Mucosa of descending colon (tissue), 3 donors: ENCODE data around the gene SPTLC2. TPM values are rescaled to one million over a fixed set of nuclear protein-coding genes. Genes with fewer than 3 reads are reported as not detected.

Source experiments
- ATAC-seq: fragments of 200-7000 bp; cut with Tn5 transposase; one replicate; pipeline ENCODE4 v1.9.1; 2020; ENCODE audit warnings: mild to moderate bottlenecking, moderate library complexity
- DNase-seq, 3 donors: peaks; one replicate each; pipeline ENCODE4 v3.0.0-alpha.2; 2020
- H3K36me3 ChIP-seq: fragments of 200-600 bp; one replicate; pipeline ENCODE4 v1.8.0; 2021; ENCODE audit warnings: low read depth, mild to moderate bottlenecking
- H3K4me1 ChIP-seq: fragments of 200-600 bp; one replicate; pipeline ENCODE4 v1.8.0; 2021; ENCODE audit warnings: low read depth, mild to moderate bottlenecking
- H3K4me3 ChIP-seq: fragments of 200-600 bp; one replicate; pipeline ENCODE4 v1.8.0; 2021; ENCODE audit warnings: mild to moderate bottlenecking
- H3K9me3 ChIP-seq: fragments of 200-600 bp; one replicate; pipeline ENCODE4 v1.8.0; 2021; ENCODE audit warnings: mild to moderate bottlenecking
- CTCF ChIP-seq: fragments of 200-600 bp; IDR thresholded peaks from one replicate; pipeline ENCODE4 v1.8.0; 2022; ENCODE audit warnings: antibody characterized with exemption, mild to moderate bottlenecking
- intact Hi-C, 2 donors: fragments of 100-400 bp; cut with DNase I in 1 of 2; cut with micrococcal nuclease in 1 of 2; formaldehyde crosslinking; loops; one replicate each; pipeline versions ENCODE4 v1.11.0 to v1.11.1; 2022; cut with DNase I, micrococcal nuclease
- total RNA-seq, 3 donors: library from RNA; stranded (reverse); fragmentation: NEBNext Ultra II Directional in 2 of 3; extraction: Animal tissue kit (Norgen Biotek cat#: 25700) in 2 of 3; gene quantifications; one replicate each; pipeline versions ENCODE4 v1.2.1 to v1.2.4, GENCODE V29; 2021 to 2023
- donor health status: DM: no; HTN: no; CAD: no; lungs with moderate emphysema.
- donor health status: DM: no; HTN: no; CAD: no.
- donor health status: DM: no; HTN: yes; CAD: no.

Gene SPTLC2
- total RNA-seq, 3 donors from 2014 or later = 43.2 to 67.1 (median 58.6) TPM

GRCh38 chr14:77562681-77563080 is 53.8 kb downstream of the SPTLC2 start:
- no peak for DNase-seq
- intact Hi-C loops = no loop called here
- Histone ChIP-seq H3K4me3 (no peak overlapping the region), H3K4me1 (no peaks in the 10 kb centered on the region), H3K9me3 (no peaks in the 10 kb centered on the region), H3K36me3 (no peaks in the 10 kb centered on the region)
- no peak for TF ChIP-seq CTCF
- ATAC-seq = no peak

GRCh38 chr14:77561881-77562280 is 54.6 kb downstream of the SPTLC2 start:
- no peak overlapping the region for H3K4me3 ChIP-seq
- no peaks in the 10 kb centered on the region for H3K4me1 ChIP-seq
- DNase-seq (no peak), ATAC-seq (no peak)
- H3K9me3 ChIP-seq = no peaks in the 10 kb centered on the region
- no peak for TF ChIP-seq CTCF
- no peaks in the 10 kb centered on the region for H3K36me3 ChIP-seq
- intact Hi-C loops = no loop called here

GRCh38 chr14:77559381-77559780 is 57.1 kb downstream of the SPTLC2 start:
- no peak for DNase-seq
- no peaks in the 10 kb centered on the region for H3K4me1 ChIP-seq
- H3K36me3 ChIP-seq = no peaks in the 10 kb centered on the region
- no peaks in the 10 kb centered on the region for H3K9me3 ChIP-seq
- ATAC-seq = no peak
- H3K4me3 ChIP-seq = no peak overlapping the region
- TF ChIP-seq CTCF = no peak
- intact Hi-C loops = no loop called here

- Histone ChIP-seq H3K4me1 (no peaks in the 10 kb centered on the region), H3K4me3 (no peak overlapping the region), H3K9me3 (no peaks in the 10 kb centered on the region), H3K36me3 (no peaks in the 10 kb centered on the region)
- TF ChIP-seq CTCF = no peak
- intact Hi-C loops = no loop called here
- no peak for ATAC-seq
- DNase-seq = no peak
Observed at GRCh38 chr14:77557391-77557790, 59.0 kb downstream of the SPTLC2 start.

- no peaks in the 10 kb centered on the region for H3K36me3 ChIP-seq
- H3K4me1 ChIP-seq = no peaks in the 10 kb centered on the region
- intact Hi-C loops = no loop called here
- no peak overlapping the region for H3K4me3 ChIP-seq
- no peaks in the 10 kb centered on the region for H3K9me3 ChIP-seq
- no peak for DNase-seq
- ATAC-seq = peak; percentile 43
- no peak for TF ChIP-seq CTCF
Observed at GRCh38 chr14:77556946-77557345, 59.5 kb downstream of the SPTLC2 start.
